Stomach (tissue), 4 donors: ENCODE data around the gene ST6GAL2.

Experiments
- CTCF ChIP-seq, 7 experiments: fragments of 450-650 bp in 4 of 7; fragments of 200-600 bp in 3 of 7; sonication (generic) in 3 of 7; IDR thresholded peaks; one replicate each; pipeline ENCODE4 v1.5.1; 2016 to 2019; ENCODE audit warnings: antibody characterized with exemption in 7 of 7, control low read depth in 2 of 7, mild to moderate bottlenecking in 1 of 7
- EP300 ChIP-seq: sonication (generic); formaldehyde crosslinking; IDR thresholded peaks from one replicate; pipeline ENCODE4 v1.6.1; 2017; ENCODE audit warnings: antibody characterized with exemption
- POLR2A ChIP-seq, 4 donors: fragments of 450-650 bp; IDR thresholded peaks; one replicate each; pipeline ENCODE4 v1.6.1; 2016; ENCODE audit warnings: antibody characterized with exemption in 4 of 4, control low read depth in 2 of 4, mild to moderate bottlenecking in 1 of 4, moderate library complexity in 1 of 4
- POLR2AphosphoS5 ChIP-seq, 3 donors: sonication (generic); formaldehyde crosslinking; IDR thresholded peaks; one replicate each; pipeline ENCODE4 v1.6.1; 2016; ENCODE audit warnings: antibody characterized with exemption in 3 of 3

GRCh38 chr2:106792671-106793070, 93.3 kb downstream of the ST6GAL2 start:
- TF ChIP-seq POLR2A (IDR thresholded peaks at IDR 0.05), result no peak
- no peak for TF ChIP-seq CTCF (IDR thresholded peaks at IDR 0.05)
- no peak for TF ChIP-seq EP300
- no peak for TF ChIP-seq POLR2AphosphoS5 (IDR thresholded peaks at IDR 0.05)
